GM13976 (cell line): ENCODE results near the gene SGTB.

Source experiments
- DNase-seq: peaks from one replicate; pipeline ENCODE4 v3.0.0; 2012; ENCODE audit warnings: low spot score
- CTCF ChIP-seq: IDR thresholded peaks from 2 replicates; pipeline ENCODE4 v1.5.1; 2012; ENCODE audit warnings: borderline replicate concordance, mild to moderate bottlenecking; ENCODE audit not compliant: insufficient read depth; ENCODE audit errors: extremely low read depth, missing control alignments, control extremely low read depth
- in situ Hi-C: fragments of 300-500 bp; cut with MboI; formaldehyde crosslinking; loops from one replicate; pipeline ENCODE4 v1.12.0; 2022; ENCODE audit warnings: low sequenced_read_pairs, mixed read lengths, inconsistent platforms; ENCODE audit not compliant: unreplicated experiment

The SGTB gene

DNA sequence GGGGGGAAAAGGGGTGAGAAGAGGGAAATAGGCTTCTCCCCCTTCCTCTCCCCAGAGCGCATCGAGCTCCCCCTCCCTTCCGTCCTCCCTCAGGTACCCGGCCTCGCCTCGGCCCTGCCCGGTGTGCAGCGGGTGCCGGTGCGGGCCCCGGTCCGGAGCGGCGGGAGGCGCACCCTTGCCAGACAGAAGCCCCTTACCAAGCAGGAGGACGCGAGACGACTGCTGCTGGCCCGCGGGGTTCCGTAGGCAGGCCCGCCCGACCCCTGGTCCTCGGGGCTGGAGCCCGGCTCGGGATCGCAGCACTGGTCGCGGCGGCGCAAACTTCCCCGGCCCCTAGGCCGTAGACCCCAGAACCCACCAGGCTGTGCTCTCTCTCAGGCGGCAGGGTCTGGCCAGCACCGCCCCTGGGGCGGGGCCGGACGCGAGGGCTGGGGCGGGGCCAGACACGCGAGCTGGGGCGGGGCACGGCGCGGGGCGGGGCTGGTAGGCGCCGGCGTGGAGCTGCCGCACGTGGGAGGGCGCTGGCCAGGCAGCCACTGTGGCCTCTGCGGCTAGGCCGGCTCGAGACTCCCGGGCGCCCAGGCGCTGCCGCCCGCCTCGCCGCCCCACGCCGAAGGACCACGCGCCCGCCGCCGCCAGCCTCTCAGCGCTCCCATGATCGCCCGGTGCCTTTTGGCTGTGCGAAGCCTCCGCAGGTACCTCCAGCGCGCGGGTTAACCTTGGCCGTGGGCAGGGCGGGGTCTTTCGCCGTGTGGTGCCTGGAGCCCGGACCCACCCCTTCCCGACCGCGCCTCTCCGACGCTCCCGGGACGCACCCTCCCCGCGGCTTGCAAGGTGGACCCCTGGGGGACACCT lies at the start of gene SGTB, which contains the start of gene NLN:
SGTB (minus strand) TSS at position 390 of the 855 bp plus-strand sequence. CDS start 1,302 bp downstream, outside the sequence.
NLN (plus strand) TSS at position 486 of the 855 bp plus-strand sequence; CDS start at position 655, 169 bp downstream.
- TF ChIP-seq CTCF, result no peak
- in situ Hi-C loops, result no loop called here
- peak; percentile 97 for DNase-seq

DNA sequence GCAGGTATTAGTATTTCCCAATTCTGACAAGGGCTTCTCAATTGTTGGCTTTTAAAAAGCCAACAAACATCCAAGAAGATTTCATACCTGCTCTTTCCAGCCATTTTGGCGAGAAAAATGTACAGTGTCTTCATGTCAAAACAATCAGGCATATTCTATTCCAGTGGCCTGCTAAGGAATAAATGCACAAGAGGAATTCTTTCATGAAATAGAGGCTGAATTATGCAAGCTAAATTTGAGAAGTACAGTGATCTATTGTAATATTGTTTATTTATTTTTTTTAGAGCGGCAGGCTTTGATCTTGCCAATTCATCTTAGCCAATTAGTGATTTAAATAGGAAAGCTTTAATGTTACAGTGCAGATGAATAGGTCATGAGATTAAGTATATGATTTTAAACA lies 49.4 kb upstream of the SGTB start:
- in situ Hi-C loops, result no loop called here
- TF ChIP-seq CTCF, result no peak
- no peak for DNase-seq

GRCh38 chr5:65769539-65769938 lies 47.6 kb upstream of the SGTB start:
- no peak for TF ChIP-seq CTCF
- no peak for DNase-seq
- in situ Hi-C loops, result no loop called here

DNA sequence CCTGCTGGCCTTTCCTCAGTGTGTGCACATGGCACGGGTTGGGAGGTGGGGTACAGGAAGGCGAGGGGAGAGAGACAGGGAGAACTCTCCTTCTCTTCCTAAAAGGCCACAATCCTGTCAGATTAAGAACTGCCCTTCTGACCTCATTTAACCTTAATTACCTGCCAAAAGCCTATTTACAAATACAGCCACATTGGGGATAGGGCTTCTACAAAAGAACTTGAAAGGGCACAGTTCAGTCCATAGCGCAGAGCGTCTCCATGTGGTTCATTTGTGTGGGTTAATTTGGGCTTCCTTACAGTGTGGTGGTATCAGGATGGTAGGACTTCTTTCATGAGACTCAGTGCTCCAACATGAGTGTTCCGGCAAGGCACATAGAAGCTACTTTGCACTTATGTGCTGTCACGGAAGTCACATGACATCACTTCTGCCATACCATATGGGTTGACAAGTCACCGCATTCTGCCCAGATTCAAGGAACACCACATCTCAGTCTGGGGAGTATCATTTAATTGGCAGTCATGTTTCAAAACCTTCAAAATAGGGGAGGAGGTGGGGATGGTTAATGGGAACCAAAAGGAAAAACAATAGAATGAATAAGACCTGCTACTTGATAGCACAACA lies 46.9 kb upstream of the SGTB start:
- in situ Hi-C loops, result no loop called here
- DNase-seq, result no peak
- no peak for TF ChIP-seq CTCF

GRCh38 chr5:65767565-65767964 lies 45.7 kb upstream of the SGTB start:
- in situ Hi-C loops, result no loop called here
- no peak for DNase-seq
- no peak for TF ChIP-seq CTCF

GRCh38 chr5:65766781-65767180 lies 44.9 kb upstream of the SGTB start:
- no peak for DNase-seq
- in situ Hi-C loops, result no loop called here

More at GRCh38 chr5:65766781-65767180, 44.9 kb upstream of the SGTB start:
- no peak for TF ChIP-seq CTCF
